Mammary epithelial cell (primary cell): ENCODE data around the gene SHROOM1.

Experiments used
- EZH2 ChIP-seq: IDR thresholded peaks from 2 replicates; pipeline ENCODE4 v1.6.1; 2012; ENCODE audit warnings: low read length, inconsistent platforms, borderline replicate concordance
- TF ChIP-seq, protein P1 (sequence below), 2 donors: IDR thresholded peaks in 1 of 2; conservative IDR thresholded peaks in 1 of 2; 2 replicates each; pipeline ENCODE4 v1.5.1; 2011 to 2012; ENCODE audit warnings: inconsistent platforms in 2 of 2, low read length in 2 of 2, mild to moderate bottlenecking in 2 of 2, control low read depth in 1 of 2, low read depth in 1 of 2; ENCODE audit not compliant: insufficient read depth in 1 of 2; ENCODE audit errors: extremely low read depth in 1 of 2

DNA sequence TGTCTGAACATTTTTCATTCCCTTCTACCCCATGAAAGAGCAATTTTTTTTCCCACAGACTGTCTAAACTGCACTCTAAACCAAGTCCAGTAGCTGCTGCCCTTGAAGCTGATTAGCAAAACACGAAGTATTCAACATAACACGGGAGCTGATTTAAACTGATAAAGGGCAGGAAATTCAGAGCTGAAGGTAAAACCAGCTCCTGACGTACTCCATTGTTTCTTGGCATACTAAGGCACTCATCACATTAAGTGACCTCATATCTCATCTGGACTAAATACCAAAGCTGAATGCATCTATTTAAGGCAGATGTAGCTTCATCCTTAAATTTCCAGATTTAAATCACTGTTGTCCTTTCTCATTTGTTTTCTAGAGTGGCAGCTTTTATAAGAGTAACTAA is 23.9 kb upstream of the SHROOM1 start:
- TF ChIP-seq, protein P1, sequence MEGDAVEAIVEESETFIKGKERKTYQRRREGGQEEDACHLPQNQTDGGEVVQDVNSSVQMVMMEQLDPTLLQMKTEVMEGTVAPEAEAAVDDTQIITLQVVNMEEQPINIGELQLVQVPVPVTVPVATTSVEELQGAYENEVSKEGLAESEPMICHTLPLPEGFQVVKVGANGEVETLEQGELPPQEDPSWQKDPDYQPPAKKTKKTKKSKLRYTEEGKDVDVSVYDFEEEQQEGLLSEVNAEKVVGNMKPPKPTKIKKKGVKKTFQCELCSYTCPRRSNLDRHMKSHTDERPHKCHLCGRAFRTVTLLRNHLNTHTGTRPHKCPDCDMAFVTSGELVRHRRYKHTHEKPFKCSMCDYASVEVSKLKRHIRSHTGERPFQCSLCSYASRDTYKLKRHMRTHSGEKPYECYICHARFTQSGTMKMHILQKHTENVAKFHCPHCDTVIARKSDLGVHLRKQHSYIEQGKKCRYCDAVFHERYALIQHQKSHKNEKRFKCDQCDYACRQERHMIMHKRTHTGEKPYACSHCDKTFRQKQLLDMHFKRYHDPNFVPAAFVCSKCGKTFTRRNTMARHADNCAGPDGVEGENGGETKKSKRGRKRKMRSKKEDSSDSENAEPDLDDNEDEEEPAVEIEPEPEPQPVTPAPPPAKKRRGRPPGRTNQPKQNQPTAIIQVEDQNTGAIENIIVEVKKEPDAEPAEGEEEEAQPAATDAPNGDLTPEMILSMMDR (conservative IDR thresholded peaks at IDR 0.05 in 1 of 2, IDR thresholded peaks at IDR 0.05 in 1 of 2; ENCODE audit: extremely low read depth in 1 of 2, insufficient read depth in 1 of 2, low read depth in 1 of 2, low read length in 2 of 2) = no peak
- no peak for TF ChIP-seq EZH2
